ENCODE data around the gene AADACL4.

AADACL4 gene

DNA sequence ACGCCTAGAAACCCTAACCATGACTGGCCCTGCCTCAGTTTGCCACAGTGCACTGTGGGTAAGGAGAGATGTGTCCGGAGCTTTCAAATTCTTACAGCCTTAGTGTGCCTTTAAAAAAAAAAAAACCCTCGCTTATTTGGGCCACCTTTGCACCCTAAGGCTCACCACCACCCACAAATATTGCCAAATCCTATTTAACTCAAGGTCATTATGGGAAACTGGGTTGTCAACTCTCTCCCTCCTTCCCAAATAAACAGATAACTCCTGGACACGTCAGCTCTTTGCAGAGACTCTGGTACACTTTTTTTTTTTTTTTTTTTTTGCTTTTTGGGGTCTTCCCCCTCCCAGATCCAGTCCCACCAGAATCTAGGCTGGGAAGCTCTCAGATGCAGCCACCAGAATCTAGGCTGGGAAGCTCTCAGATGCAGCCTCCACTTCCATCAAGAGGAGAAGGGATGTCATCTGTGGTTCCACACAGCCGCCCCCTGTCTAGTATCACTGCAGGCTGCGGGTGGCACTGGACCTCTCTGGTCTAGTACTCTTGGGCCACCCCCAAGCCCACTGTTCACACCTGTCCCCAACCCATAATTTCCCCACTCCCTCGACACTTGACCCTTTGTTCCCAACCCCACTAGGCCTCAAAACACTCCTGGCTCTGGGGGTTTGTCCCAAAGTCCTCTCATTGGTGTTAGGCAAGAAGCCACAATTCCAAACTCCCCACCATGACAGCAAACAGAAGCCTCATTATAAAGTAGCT, 29.3 kb upstream of the AADACL4 start:
- DNase-seq: no peak

DNA sequence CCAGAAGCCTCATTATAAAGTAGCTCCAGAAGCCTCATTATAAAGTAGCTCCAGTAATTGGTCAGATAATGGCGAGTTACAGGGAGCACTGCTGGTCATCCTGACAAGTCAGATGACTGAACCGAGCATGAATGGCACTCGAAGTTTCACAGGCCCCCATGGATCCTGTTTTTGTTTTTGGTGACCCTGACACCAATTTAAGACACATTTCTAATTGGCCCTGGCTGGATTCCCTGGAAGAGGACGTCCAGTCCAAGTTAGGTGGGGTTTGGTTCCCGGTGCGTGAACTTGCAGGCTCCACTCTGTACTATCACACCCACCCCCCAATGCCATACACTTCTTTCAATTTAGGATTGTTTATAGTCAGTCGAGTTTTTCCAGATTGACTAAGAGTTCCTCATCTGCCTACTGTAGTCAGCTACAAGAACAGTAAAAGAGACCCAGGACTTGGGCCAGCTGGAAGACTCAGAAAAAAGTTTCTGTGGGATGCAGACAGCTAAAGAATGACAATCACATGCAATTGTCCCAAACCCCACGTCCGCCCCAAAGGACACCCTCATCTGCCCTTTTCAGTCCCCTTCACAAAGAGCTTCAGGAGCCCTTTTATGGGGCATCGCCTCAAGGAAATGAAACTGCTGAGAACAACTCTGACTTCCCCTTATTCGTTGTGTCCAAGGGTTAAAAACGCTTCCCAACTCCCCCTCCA, 28.6 kb upstream of the AADACL4 start:
- no peak for DNase-seq

DNA sequence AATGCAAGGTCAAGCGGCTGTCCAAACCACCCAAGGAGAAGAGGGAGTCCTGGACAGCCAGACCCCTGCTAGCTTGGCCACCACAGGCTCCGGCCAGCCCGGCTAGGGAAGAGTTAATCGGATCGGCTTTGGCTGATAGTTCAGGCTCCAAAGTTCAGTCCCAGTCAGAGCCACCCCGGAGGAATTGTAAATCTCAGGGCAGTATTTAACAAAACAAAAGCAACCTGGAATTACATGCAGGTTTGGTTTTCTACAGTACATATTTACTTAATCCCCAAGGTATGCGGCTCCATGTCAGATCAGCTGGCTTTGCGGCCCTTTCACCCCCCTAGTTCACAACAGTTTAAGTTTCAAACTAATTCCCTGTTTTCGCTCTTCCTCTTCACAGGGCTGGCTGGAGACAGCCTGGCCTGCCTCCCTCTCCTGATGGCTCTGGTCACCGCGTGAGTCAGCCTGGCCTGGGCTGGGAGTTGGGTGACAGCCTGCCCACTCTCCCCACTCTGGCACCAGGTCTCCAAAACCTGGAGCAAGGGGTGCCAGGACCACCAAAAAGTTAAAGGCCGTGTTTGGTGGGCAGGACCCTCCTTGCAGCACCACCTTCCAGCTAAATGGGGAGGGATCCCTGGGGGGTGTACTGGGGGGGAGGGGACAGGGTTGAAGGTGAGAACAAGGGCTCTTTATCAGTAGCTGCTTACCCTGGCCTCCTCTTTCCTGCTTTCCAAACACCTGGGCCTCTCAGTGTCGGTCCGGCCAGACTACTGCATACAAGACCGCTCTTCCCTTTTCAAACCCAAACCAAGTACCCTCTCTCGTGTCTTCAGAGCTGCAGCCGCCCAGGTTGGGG, 27.8 kb upstream of the AADACL4 start:
- peak; percentile 24 for DNase-seq

DNA sequence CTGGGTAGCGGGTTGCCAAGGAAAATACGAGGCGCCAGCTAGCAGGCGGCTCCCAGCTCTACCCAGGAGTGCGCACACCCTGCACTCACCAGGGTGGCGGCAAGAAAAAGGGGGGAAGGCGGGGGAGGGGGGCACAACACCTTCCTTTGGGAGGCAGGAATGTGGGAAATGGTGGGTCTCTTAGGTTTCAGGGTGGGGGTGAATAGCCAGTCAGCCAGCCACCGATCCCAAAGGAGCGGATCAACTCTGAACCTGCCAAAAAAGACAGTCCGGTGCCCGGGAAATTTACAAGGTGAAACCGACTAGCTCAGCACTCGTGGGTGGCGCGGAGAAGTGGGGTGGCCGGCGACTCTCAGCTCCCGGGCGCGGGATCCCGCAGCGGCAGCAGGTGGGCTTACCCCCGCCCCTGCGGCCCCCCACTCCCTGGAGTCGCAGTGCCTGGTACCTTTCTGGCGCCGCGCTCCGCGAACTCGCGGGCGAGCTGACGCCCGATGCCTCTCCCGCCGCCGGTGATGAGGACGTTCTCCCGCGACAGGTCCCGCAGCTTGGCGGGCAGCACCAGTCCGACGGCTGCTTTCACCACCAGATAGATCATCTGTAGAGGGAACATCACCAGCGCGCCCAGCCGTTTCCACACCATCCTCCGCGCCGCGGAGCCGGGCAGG, 27.0 kb upstream of the AADACL4 start:
- DNase-seq: peak; percentile 28

DNA sequence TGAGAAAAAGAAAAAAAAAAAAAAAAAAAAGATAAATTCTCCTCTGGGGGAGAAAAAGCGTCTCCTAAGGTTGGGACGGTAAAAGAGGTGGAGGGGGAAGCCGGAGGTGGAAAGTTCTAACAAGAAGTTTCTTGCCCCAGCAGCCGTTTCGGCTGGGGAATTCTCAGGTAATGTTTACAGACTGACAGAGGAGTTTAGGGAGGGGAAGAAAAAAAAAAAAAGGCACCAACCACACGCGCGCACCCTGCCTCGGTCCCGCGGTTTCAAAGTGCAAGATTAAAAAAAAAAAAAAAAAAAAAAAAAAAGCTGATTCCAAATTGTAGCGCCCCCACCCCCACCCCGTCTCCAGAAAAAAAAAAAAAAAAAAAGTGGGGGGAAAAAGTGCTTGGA, 26.4 kb upstream of the AADACL4 start:
- peak; percentile 55 for DNase-seq

DNA sequence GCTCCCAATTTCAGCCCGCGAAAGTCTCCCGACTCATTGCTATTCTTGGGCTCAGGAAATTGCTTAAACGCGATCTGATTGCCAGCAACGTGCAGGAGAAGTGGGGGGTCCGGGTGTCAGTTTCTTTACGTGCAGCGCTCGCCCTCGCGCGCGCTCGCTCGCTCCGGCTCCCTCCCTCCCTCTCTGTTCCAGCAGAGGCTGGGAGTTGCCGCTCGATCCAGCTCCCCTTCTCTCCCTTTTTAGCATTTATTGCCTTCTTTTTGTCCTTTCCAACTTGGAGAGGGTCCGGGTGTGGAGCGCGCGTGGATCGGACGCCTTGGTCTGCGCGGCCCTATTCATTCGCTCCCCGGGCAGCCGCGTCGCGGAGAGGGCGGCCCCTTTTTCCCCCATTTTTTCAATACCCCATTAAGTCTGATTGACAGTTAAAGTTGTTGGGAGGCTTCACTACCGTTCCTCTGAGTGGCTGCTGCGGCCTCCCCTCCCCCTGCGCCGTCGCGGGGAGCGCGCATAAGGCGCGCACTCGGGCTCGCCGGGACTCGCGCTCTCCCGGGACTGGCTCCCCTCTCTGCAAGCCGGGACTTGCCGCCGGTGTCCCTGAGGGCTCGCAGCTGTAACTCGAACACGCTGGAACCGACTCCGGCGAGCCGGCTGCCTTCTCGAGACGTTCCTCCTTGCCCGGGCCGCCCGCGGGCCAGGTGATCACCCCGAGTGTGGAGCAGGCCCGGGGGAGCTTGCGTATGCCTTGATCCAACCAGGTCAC, 25.8 kb upstream of the AADACL4 start, which contains the start of gene DHRS3:
TSS of gene DHRS3 (minus strand) at position 310 of the 760 bp plus-strand sequence. CDS start 862 bp downstream, outside the sequence.
- DNase-seq: peak; percentile 83

DNA sequence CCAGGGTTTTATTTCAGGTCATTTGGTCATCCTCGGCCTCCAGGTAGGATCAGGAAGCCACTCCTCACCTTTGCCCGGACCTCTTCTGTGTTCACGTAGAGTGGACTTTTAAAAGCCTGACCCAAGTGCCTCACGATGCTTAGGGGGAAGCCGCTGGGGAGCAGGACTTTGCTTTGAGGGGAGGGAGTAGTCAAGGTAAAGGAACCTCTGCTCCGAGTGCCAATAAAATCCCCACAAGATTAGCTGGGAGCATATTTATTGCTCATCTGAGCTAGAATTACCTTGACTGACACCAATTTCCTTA, 25.3 kb upstream of the AADACL4 start:
- DNase-seq: no peak

DNA sequence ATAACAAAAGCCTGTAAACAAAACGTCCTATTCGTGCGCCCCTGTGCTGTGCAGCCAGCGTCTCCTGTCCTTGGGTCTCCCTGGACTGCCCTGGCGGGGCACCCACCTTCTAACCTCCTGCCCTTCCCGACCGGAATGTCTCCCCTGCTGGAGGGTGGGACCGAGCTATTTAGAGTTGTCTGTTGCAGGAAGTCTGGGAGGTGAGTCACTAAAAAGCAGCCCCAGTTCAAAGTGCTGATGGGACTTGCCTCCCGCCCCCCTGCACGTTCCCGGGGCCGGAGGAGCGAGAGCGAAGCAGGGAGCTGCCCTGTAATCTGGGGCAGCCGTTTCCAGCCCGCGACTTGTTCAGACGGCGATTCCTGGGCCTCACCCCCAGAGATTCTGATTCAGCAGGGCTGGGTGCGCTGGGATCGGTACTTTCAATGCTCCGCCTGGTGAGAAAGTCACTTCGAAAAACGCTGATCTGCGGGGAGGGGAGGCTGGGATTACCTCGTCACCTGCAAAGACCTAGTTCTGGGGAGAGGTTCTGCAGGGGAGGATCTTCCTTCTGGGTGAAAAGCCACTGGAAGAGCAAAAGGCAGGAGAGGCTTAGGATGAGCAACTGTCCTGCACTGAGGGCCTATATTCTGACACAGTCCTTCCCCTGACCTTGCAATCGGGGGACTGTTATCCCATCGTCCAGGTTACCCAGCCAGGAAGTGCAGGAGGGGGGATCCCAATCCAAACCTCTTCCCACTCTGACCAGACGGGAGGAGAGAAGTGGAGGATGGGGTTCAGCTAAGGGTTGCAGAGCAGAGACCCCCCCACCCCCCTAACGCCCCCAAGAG, 24.7 kb upstream of the AADACL4 start:
- peak; percentile 97 for DNase-seq

DNA sequence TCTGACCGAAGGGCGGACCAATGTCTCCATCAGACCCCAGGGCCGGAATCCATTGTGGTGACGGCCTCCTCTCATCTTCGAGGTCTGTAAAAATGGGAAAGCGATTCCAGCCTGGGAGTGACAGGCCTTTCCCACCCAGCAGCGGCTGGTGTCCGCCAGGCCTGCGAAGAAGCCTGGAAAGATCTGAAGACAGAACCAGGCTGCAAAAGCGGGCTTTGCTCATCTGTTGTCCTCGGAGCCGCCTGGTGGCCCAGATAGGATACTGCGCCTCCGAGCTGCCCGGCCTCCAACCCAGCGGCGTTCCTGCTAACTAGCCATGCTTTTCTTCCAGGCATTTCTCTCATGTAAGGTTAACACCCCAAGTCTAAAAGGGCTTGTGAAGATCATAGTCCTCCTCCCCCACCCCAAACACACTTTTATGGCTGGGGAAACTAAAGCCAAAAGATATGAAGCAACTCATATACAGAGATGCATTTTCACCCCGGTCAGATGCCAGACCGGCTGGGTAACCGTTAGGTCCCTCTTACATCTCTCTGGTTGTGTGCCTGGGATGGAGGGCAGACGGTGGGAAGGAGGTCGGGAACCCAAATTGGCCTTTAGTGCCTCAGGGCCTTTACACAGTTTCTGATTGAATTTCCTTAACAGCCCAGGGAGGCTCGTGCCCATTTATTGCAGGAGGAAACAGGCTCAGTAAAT, 23.9 kb upstream of the AADACL4 start:
- DNase-seq: peak; percentile 77

DNA sequence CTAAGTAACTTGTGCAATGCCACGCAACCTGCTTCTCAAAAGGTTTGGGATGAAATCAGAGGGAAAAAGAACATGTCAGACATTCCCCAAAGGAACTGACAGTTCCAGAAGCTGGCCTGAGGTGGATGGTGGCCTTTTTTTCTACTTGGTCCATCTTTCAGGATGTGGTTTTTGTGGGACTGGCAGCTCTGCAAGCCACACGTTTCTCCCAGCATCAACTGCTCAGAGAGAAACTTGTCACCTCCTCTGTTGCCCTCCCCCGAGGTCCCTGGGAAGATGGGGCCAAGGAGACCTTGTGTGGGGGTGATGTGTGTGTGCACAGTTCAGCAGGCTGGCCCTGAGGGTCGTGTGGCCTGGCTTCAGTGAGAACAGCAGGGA, 23.4 kb upstream of the AADACL4 start:
- DNase-seq: no peak

DNA sequence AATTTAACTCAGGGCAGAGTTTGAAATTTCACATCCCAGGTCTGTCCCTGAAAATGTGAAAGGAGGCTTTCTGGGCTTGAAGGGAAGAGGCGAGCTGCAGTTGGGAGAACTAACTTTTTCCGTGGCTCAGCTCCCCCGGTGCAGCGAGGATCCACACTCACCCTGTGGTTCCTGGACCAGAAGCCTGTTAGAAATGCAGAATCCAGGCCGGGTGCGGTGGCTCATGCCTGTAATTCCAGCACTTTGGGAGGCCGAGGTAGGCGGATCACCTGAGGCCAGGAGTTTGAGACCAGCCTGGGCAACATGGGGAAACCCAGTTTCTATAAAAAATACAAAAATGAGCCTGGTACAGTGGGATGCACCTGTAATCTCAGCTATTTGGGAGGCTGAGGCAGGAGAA, 23.0 kb upstream of the AADACL4 start:
- no peak for DNase-seq

DNA sequence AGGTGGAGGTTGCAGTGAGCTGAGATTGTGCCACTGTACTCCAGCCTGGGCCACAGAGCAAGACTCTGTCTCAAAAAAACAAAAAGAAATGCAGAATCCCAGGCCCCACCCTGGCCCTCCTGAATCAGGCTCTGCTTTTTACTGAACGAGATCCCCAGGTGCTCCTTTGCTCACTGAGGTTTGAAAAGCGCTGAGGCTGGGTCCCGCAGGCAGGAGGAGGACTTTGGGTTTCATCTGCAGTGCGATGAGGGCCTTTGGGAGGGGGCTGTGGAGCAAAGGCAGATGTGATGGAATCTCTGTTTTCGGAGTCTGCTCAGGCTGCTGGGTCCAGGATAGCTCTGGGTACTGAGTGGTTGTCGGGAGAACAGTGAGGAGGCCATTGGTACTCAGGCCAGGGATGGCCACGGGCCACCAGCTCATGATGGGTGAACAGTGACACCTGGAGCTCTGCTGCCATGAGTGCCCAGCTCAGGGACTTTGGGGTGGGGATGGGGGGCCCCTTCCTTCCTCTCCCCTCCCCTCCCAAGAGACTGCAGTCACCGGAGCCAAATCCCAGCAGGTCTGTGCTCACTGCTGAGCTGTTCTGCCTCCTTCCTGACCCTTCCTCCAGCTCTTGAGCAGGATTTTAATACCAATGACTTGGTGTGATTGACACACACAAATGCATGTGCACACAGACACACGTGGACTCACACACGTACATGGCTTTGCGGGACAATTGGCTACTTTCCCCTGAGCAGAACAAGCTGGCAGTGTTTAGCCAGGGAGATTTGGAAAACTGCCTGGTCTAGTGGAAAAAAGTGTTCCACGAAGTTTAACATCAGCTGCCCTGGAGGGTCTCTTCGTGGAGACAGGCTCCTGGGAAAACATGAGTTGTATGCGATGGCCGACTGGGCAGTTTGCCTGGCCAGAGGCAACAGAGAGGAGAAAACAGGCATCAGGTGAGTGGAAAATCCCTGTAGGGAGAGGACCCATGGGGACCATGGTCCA, 22.2 kb upstream of the AADACL4 start:
- no peak for DNase-seq

DNA sequence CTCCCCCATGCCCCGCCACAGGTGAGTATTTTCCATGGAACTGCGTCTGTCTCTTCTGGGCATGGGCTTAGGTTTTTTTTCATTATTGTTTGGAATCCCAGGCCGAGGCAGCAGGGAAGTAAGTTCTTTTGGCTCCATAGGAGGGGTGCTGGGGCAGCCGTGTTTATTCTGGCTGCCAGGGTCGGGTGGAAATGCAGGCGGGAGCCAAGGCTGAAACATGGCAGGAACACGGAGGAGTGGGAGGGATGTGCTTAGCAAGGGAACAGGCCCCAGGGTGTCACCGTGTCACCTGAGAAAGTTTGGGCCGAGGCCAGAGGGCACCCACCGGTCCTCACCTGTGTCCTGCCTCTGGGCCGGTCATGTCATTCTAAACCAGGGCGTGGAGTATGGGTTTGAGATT, 21.4 kb upstream of the AADACL4 start:
- DNase-seq: no peak

DNA sequence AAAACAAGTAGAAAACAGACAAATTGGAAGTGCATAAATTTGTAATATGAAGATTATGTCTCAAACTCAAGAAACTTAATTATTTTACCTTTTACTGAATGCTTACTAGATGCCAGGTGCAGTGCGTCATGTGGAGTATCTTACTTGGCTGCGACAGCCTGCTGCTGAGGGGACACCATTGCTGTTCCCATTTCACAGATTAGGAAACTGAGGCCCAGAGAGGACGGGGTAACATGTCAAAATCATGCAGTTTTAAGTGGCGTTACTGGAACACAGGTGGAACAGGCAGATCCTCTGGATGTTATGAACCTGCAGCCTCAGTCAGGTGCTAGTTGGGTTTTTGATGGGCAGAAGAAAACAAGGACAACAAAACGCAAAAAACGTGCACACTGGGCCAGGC, 18.6 kb upstream of the AADACL4 start:
- no peak for DNase-seq

DNA sequence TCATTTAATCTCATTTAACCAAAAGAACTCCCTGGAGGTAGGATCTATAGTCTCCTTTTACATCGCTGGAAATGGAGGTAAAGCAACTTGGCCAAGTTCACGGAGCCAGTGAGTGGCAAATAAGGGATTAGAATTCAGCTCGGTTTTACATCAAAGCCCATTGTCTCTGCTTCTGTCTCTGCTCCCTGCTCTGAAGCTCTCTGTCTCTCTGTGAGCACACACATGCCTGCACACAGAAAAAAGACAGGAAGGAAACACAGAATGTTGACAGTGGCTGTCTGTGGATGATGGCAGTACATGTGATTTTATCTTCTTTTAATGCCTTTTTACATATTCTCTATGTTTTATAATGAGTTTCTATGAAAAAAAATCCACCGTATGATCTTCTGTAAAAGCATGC, 17.0 kb upstream of the AADACL4 start:
- no peak for DNase-seq

DNA sequence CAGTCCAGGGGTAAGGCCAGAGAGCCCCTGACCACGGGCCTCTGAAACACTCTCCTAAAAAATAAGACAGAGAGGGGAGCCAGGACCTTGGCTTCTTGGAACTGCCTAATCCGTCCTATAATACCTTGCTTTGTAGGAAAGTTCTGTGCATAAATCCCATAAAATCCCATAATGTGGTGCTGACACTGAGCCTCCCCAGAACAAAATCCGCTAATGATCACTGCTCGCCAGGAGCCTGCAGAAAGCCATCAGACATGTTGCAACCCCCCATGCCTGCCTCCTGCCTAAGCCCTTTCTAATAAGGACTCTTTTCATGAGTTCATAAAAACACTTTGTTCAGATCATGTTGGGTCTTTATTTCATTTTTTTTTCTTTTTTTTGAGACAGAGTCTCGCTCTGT, 16.6 kb upstream of the AADACL4 start:
- DNase-seq: no peak

DNA sequence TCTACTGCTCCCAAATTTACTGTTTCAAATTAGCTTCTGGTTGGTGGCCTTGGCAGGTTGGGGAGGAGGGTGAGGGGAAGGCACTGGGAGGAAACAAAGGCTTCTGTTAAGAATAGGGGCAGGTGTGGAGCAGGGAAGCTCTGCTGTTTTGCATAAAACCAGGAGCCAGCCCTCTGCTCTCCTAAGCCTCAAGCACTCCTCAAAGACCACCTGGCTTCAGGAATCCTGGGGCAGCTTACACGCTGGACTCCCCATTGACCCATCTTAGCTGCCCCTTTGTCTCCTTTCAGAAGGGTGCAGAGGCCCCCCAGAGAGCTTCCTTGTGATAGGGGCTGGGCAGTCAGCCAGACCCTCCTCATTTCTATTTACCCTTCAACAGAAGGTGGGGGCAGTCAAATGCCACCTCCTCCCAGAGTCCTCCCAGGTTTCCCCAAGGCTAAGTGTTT, 14.4 kb upstream of the AADACL4 start:
- no peak for DNase-seq

DNA sequence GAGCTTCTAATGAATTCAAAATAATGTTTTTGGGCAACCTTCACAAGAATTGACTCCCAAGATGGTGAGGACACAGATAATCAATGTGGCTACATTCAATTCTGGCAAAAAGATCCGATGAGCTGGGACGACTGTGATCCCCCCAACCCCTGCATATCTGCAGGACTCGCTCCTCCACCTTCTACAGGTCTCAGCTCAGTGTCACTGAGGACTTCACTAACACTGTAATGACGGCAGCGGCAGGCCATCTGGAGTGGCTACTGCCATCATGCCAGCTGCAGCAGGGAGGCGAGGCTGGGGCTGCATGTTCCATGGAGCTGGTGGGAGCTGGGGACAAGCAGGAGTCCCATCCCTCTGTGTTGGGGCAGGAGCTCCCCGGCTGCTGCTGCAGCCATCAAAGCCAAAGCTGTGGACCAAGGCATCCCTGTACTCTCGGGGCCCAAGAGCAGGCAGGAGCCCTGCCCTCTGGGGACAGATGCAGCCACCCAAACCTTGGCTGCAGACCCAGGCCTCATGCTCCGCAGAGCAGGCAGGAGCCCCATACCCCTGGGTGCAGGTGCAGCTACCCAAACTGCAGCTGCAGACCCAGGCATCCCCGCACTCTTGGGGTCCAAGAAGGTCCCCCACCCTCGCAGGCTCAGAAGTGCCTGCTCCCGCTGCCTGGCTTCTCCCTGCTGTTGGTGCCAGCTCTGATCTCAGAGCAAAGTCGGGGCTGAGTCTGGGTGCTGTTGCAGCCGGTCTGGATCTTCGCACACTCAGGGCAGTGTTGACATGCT, 13.7 kb upstream of the AADACL4 start:
- no peak for DNase-seq
